NB4 (cell line): ENCODE data around the gene SEC31B.

ENCODE experiments used
- DNase-seq: peaks from one replicate; pipeline ENCODE4 v3.0.0; 2010; ENCODE audit warnings: low read depth
- H3K4me3 ChIP-seq: one replicate; pipeline ENCODE4 v1.5.1; 2011; ENCODE audit warnings: mild to moderate bottlenecking, low read depth, low read length, moderate library complexity
- MYC ChIP-seq: IDR thresholded peaks from 2 replicates; pipeline ENCODE4 v1.6.1; 2011; ENCODE audit warnings: low read depth, low read length
- POLR2A ChIP-seq: IDR thresholded peaks from 2 replicates; pipeline ENCODE4 v1.6.1; 2011; ENCODE audit warnings: mild to moderate bottlenecking; ENCODE audit not compliant: insufficient read length; ENCODE audit errors: extremely low read depth
- TF ChIP-seq, protein P1 (sequence below): IDR thresholded peaks from one replicate; pipeline ENCODE4 v1.5.1; 2012; ENCODE audit warnings: low read depth, low read length
- TF ChIP-seq, protein P2 (sequence below): IDR thresholded peaks from 2 replicates; pipeline ENCODE4 v1.6.1; 2011; ENCODE audit warnings: low read depth, low read length

Gene SEC31B

DNA sequence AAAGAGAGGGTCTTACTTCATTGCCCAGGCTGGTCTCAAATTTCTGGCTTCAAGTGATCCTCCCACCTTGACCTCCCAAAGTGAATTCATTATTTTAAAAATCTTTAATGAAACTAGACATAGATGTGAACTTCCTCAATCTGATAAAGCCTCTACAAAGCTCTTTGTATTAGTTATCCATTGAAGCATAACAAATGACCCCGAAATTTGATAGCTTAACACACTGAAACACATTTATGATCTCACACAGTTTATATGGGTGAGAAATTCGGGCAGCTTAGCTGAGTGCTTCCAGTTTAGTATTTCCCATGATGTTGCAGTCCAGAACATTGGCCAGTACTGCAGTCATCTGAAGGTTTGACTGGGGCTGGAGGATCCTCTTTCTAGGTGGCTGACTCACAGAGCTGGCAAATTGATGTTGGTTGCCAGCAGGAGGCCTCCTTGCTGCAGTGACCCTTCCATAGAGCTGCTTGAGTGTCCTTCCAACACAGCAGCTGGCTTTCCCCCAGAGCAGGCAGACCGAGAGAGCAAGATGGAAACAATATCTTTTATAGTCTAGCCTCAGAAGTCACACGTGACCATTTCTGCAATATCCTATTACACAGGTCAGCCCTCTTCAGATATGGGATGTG is 73.4 kb downstream of the SEC31B start:
- DNase-seq, result peak; percentile 32
- TF ChIP-seq, protein P1, sequence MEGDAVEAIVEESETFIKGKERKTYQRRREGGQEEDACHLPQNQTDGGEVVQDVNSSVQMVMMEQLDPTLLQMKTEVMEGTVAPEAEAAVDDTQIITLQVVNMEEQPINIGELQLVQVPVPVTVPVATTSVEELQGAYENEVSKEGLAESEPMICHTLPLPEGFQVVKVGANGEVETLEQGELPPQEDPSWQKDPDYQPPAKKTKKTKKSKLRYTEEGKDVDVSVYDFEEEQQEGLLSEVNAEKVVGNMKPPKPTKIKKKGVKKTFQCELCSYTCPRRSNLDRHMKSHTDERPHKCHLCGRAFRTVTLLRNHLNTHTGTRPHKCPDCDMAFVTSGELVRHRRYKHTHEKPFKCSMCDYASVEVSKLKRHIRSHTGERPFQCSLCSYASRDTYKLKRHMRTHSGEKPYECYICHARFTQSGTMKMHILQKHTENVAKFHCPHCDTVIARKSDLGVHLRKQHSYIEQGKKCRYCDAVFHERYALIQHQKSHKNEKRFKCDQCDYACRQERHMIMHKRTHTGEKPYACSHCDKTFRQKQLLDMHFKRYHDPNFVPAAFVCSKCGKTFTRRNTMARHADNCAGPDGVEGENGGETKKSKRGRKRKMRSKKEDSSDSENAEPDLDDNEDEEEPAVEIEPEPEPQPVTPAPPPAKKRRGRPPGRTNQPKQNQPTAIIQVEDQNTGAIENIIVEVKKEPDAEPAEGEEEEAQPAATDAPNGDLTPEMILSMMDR, result no peak
- TF ChIP-seq MYC, result no peak
- TF ChIP-seq, protein P2, sequence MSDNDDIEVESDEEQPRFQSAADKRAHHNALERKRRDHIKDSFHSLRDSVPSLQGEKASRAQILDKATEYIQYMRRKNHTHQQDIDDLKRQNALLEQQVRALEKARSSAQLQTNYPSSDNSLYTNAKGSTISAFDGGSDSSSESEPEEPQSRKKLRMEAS, result no peak
- TF ChIP-seq POLR2A, result no peak
- H3K4me3 ChIP-seq, result no peak overlapping the region

DNA sequence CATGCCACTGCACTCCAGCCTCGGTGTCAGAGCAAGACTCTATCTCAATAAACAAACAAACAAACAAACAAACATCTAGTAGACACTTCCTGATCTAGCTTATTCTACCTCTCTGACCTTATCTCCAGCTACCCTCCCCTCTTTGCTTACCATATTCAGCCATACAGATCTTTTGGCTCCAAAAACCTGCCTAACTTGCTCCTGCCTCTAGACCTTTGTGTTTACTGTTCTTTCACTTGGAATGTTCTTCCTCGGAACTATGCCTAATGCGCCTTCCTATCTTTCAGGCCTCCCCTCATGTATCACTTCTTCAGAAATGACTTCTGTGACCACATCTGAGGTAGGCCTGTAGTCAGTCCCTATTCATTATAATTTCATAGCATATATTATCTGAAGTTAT is 77.1 kb downstream of the SEC31B start:
- TF ChIP-seq, protein P1, result no peak
- TF ChIP-seq, protein P2, result no peak
- no peak for TF ChIP-seq POLR2A
- TF ChIP-seq MYC, result no peak
- H3K4me3 ChIP-seq, result no peak overlapping the region
- DNase-seq, result no peak

DNA sequence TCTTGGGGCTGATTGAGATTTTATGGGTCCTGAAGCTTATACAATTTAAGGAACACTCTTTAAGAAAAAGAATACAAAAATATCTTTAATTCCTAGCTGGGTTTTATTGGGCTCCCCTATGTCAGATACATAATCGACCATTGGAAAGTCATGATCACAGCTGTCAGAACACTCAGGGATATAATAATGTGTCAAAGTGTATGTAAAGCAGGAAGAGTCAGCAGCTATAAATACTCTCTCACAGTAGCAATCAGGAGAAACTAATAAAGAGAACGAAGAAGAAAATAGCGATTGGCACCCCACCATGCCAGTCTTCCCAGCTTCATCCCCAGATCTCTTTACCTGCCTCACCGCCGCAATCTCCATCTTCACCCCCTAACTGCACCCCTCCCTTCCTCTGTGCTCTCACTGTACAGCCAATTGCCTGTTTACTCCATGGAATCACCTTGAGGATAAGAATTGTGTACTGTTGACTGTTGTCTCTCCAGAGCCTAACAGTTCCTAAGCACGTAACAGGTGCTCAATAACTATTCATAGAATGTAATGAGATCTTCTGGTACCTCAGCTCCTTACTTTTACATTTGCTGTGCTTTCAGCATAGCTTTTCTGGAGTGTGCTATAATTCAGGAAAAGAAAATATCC is 80.9 kb downstream of the SEC31B start:
- DNase-seq, result no peak
- TF ChIP-seq, protein P1, result no peak
- no peak overlapping the region for H3K4me3 ChIP-seq
